GM19455 (cell line): Measurements from ENCODE around the gene PIWIL4.

ENCODE experiments used
- ATAC-seq: cut with Tn5 transposase; IDR thresholded peaks from one replicate; pipeline ENCODE4 v1.9.1; 2021; ENCODE audit not compliant: unreplicated experiment

Gene PIWIL4

DNA sequence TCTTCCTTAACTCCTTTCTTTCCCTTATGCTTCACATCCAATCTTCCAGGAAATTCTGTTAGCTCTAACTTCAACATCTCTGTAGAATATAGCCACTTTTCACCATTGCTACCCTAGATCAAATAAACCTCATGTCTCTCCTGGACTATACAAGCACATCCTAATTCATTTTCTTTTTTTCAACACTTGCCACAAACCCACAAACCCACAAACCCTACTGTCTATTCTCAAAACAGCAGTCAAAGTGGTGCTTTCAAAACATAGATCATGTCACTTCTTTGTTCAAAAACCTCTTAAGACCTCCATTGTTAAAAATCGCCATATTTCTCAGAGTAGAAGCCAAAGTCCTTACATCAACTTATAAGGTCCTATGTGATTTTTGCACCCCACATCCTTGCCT is 94.3 kb downstream of the PIWIL4 start:
- ATAC-seq: no peak

DNA sequence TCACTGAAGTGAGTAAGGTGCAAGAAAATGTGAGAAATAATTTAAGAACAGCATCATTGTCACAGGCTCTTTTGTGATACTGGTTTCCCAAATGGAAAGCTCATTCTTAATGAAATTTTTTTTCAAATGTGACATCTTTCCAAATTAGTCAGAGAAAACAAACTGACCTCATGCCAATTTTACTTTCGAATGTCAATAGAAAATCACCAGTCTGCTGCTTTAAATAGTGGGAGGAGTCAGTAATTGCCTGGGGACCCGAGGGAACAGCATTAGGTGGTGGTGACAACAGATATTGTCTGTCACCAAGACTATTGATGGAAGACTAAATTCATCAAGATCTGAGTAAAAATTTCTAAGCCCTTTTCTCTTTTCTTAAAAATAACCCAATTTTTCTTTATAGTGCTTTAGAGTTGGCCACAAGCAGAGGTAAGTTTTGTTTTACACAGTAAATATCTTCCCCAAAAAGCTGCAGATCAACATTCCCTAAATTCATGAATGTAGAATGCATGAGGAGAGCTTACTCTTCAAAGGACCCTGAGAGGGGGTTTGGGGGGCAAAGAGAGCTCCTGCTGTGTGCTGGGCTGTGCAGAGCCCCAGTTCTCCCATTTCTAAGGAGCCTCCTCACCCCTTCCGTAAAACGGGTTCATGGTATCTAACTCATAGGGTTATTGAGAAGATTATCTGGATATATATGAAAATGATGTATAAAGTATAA is 95.1 kb downstream of the PIWIL4 start:
- ATAC-seq: no peak

DNA sequence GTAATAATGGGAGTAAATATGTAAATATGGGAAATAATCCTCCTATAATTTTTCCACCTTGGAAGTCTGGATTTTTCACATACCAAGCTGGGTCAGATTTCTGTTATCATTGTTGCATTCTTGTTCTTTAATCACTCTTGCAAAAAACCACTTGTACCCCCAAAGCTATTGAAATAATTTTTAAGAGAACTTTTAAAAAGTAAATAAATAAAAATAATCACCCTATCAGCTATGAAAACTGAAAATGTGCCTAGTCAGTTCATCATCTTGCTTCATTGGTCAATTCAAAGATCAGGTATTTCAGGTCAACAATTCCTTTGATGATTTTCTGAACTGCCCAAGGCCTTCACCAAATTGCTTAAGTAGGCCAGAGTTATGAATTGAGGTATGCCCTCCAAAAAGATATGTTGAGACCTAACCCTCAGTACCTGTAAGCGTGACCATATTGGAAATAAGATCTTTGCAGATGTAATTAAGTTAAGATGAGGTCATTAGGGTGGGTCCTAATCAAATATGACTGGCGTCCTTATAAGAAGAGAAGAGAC is 95.8 kb downstream of the PIWIL4 start:
- no peak for ATAC-seq

DNA sequence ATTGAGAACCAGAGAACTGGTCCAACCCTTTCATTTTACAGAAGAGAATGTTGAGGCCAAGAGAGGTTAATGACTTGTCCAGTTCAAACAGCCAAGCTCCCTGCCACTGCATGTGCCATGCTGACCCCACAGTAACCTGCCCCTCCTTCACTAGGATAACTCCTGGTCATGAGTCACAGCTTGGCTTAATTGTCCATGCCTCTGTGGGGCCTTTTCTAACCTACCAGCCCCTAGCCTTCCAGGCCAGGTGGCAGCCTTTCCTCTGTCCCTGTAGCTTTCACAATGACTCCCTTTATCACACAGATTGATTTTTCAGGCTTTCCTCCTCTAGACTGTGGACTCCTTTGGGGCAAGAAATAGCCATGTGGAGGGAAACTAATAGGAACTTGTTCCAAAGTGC is 97.2 kb downstream of the PIWIL4 start:
- ATAC-seq: no peak

DNA sequence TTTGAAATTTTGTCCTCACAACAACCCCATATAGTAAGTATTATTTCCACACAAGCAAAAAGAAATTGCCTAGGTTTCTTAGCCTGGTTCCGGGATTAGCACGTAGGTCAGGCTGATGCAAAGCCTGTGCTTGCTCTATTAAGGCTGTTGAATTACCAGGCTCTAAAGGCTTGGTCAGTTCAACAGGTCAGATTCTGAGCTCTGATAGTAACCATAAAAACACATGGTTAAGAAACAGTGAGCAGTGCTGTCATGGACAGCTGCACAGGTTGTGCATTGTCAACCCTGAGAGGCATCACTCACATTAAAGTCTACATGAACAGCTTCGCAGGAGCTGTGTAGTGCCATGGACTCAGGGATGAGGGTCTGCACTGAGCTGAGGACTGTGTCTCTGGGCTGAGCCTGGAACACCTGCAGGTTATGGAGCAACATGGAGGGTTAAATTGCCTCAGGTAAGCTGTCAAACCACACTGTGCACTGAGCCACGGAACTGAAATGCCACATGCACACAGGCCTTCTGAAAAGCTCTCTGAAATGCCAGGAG is 98.0 kb downstream of the PIWIL4 start:
- no peak for ATAC-seq

DNA sequence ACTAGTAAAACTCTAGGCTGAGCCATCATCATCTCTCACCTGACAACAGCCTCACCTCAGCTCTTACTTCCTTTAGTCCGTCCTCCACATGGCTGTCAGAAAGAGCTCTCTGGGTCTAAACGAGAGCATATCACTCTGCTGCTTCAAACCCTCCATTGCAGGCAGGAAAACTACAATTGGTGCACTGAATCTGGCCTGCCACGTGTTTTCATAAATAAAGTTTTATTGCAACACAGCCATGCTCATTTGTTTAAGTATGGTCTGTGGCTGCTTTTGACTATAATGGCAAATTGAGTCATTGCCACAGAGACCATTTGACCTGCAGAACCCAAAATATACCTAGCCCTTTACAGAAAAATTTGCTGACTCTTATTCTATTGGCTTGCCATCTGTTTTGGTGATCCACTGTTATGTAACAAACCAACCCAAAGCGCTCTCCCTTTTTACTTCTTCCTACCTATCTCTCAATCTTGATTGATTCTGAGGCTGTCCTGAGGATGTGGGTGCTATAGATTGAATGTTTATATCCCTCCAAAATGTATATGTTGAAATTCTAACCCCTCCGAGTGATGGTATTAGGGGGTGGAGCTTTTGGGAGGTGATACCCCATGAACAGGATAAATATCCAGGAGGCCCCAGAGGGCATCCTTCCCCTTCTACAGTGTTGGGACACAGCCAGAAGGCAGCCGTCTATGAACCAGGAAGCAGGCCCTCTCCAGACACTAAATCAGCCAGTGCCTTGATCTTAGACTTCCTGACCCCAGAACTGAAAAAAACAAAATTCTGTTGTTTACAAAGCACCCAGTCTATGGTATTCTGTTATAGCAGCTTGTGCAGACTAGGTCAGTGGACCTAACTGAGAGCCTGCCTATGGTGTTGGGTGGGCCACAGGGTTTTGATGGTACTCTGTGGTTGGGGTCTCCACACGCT is 99.9 kb downstream of the PIWIL4 start:
- no peak for ATAC-seq

DNA sequence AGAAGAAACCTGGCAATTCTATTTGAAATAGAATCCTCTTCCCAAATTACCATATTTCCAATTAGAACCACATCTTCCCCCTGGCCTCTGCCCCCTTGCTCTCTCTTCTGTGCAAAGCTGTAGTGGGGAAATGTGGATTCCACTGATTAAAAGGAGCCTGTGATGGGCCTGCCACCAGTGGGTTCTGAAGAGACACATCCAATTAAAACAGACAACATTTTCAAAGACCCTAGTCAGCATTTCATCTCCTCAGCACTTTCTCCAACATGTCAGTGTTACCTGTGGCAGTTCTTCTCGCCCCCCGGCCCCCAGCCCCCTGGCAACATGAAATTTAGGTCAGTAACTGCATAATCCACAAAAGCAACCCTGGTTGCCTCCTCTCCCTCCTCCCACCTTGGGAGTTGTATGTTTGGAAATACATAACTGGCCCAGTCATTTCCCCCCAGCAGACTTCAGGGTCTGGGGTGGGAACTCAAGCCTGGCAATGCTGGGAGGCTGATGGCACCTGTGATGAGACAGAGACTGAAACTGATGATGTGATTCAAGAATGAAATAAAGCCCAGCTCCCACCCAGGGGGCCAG is 101.1 kb downstream of the PIWIL4 start:
- ATAC-seq: no peak

DNA sequence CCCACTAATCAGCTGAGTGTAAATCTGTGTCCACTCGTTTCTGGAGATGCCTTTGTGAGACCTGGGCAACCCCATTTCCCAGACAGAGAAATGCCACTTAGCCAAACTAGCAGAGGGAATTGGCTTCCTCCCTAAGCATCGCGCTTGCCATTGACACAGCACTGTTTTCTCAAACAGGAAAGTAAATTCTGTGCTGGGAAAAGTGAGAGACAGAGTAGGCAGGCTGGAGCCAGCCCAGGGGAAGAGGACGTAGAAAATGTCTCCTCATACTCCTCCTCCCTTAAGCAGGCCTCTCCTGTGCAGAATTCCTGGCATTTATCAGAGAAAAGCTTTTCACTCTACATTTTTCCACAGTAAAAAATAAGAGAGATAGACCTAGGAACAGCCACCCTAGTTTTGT is 101.9 kb downstream of the PIWIL4 start:
- ATAC-seq: no peak
